GM12872 (cell line): ENCODE data around the gene MEIG1.

Source experiments
- TF ChIP-seq, protein P1 (sequence below): IDR thresholded peaks from 3 replicates; pipeline ENCODE4 v1.5.1; 2011; ENCODE audit warnings: low read depth, mild to moderate bottlenecking, low read length, moderate library complexity; ENCODE audit not compliant: insufficient read depth

The MEIG1 gene, protein sequence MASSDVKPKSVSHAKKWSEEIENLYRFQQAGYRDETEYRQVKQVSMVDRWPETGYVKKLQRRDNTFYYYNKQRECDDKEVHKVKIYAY

DNA sequence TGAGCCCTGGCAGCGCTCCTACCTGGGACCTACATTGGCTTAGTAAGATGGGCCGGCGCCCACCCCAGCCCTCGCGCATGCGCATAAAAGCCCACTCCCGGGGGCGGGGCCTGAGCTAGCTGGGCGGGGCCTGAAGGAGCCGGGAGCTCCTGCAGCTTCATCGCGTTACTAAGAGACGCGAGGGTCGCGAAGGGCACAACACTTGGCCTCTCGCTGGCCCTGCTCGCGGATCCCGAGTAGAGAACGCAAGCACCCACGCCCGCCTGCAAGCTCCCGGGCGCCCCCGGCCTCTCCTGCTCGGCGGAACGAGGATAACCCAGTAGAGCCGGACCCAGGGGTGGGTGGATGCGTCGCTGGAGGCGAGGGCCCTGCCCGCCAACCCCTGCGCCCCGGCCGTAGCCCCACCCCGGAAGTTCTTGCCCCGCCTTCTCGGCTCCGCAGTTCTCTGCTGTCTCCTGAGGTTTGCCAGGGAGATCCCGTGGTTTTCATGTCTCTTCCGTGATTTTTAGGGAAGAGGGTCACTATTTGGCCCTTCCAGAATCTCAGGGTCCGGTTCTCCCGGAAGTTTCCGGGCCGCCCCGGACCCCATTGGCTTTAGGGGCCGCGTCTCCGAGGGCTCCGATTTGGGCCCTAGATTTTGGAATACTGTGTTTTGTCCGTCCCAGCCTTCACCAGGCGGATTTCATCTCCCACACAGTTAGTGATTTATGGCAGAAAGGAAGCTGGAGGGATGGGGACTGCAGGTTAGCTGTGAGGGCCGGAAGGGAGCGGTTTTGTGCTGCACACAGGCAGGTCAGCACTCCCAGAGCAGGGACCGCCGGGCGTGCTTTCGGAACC lies at the start of gene MEIG1:
Gene MEIG1 (plus strand): TSS at position 168 of the 837 bp plus-strand sequence. CDS start 7,081 bp downstream, outside the sequence.
- TF ChIP-seq, protein P1, sequence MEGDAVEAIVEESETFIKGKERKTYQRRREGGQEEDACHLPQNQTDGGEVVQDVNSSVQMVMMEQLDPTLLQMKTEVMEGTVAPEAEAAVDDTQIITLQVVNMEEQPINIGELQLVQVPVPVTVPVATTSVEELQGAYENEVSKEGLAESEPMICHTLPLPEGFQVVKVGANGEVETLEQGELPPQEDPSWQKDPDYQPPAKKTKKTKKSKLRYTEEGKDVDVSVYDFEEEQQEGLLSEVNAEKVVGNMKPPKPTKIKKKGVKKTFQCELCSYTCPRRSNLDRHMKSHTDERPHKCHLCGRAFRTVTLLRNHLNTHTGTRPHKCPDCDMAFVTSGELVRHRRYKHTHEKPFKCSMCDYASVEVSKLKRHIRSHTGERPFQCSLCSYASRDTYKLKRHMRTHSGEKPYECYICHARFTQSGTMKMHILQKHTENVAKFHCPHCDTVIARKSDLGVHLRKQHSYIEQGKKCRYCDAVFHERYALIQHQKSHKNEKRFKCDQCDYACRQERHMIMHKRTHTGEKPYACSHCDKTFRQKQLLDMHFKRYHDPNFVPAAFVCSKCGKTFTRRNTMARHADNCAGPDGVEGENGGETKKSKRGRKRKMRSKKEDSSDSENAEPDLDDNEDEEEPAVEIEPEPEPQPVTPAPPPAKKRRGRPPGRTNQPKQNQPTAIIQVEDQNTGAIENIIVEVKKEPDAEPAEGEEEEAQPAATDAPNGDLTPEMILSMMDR = no peak

DNA sequence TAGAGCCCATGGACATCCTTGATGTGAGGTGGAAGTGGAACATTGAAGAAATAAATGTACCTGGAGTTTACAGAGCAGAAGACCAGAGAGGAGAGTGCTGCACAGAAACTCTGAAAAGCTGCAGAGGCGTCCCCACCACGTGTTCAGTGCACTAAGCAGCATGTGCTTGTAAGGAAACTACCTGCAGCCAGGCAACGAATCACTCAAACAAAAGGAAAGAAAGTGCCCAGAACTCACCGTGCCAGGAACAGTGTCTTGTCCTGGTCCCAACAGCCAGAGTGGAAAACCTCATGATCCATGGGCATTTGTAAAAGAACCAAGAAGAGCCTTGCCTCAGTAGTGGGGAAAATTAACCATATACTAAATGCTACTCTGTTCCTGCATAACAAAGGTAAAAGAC lies 48.2 kb upstream of the MEIG1 start:
- TF ChIP-seq, protein P1 = no peak

DNA sequence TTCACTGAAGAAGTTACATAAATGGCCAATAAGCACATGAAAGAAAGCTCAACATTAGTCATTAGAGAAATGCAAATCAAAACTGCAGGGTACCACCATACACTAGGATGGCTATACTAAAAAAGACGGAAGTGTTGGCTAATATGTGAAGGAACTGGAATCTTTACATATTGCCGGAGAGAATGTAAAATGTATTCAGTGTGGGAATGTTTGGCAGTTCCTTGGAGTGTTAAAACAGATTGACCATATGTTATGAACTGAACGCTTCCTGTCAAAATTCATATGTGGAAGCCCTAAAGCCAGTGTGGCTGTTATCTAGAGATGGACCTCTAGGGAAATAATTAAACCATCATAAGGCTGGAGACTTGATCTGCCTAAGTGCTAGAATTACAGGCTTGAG lies 47.4 kb upstream of the MEIG1 start:
- TF ChIP-seq, protein P1 = no peak

DNA sequence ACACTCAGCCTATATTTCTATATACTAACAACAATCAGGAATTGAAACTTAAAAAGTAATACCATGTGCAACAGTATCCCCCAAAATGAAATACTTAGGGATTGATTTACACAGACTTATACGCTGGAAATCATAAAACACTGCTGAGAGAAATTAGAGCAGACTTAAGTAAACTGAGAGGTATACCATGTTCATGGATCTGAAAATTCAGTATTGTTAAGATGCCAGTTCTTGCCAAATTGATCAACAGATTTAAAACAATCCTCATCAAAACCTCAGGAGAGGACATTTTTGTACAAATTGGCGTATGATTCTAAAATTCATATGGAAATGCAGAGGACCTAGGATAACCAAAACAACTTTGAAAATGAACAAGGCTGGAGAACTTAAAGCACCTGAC lies 42.6 kb upstream of the MEIG1 start:
- TF ChIP-seq, protein P1 = no peak

DNA sequence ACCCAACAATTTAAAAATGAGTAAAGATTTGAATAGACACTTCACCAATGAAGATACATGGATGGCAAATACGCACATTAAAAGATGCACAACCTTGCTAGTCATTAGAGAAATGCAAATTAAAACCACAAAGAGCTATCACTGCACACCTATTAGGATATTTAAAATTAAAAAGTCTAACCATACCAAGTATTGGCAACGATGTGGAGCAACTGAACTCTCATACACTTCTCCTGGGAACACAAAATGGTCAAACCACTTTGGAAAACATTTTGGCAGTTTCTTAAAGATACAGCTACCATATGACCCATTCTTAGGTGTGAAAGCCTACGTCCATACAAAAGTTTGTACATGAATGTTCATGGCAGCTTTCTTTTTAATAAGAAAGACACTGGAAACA lies 41.4 kb upstream of the MEIG1 start:
- TF ChIP-seq, protein P1 = no peak

DNA sequence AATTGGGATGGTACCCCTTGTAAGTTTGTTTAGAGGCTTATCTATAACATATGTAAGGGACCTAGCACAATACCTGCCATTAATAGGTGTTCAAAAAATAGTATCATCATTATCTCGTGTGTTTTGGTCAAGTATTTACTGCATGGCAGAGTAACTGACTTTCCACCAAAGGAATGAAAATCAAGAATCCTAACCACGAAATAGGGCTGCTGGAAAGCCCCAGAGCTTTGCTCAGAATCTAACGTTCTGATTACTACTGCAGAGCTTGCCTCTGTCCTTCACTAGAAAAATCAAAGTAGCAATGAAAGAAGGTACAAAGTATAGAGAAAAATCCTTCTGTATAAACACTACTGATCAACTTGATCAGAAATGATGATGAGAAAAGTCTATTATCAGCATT lies 40.2 kb upstream of the MEIG1 start:
- TF ChIP-seq, protein P1 = no peak

DNA sequence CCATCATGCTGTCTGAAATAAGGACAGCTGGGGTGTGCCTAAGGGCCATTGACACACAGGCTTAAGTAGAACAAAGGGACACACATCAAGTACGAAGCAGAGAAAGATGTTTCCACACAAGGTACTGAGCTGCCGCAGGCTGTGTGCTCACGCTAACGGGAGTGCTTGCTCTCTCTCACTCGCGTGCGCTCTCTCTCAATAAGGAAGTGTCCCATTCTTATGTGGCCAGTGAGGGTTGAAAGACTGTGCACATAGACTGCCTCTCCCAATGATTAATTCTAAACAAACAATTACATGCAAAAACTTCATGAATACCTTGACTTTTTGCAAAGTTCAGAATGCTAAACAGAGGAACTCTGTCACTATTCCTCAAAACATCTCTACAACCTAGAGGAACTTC lies 35.2 kb upstream of the MEIG1 start:
- TF ChIP-seq, protein P1 = no peak
